ENCODE measurements around the gene SYCE1. TPM values are rescaled to one million over a fixed set of nuclear protein-coding genes. Genes with fewer than 3 reads are reported as not detected.

Gene SYCE1
- total and polyA plus RNA-seq, 2 of the 8 experiments (the other 6 are each of a cell fraction or from before 2014, with no cell fraction given): not detected

DNA sequence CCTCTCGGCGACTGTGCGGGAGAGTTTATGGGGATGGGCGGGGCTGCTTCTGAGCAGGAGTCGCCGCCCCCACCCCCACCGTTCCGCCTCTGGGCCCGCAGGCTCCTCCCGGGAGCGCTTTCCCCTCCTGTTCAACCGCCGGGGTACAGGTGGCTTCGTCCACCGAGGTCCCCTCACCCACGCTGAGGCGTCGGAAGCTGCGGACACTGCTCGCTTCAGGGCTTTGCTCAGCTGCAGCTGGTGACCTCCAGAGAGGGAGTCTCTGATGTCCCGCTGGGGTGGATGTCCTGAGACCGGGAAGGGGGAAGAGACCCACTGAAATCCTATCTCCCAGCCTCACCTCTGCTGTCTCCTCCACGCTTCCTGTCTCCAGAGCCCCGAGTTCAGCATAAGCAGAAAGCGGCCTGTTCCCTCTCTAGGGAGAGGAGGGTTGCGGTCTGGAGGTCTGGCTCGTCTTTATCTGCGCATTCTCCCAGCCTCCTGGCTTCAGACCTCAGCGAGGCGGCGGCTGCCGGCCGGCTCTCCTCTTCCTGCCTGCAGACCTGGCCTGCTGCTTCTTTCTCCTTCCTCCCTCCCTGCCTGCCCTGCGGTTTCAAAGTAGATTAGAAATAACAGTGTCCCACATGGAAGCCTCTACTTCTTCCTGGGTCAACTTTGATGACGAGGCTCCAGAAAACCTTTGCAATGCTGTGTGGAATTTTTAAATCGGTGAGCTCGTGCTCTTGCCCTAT lies 36.4 kb downstream of the SYCE1 start:
- H3K14ac ChIP-seq (ENCODE audit: insufficient read length): no peak overlapping the region
- peaks cover 67 to 85% of the 10 kb centered on the region in 2 experiments for H3K9me3 ChIP-seq (ENCODE audit: insufficient read depth in 2 of 2, low read depth in 1 of 2, low read length in 1 of 2)
- no peak overlapping the region for H4K5ac ChIP-seq (ENCODE audit: insufficient read length, low read depth, low read length)
- no peaks in the 10 kb centered on the region for H4K20me1 ChIP-seq (replicated peaks in 1 of 2; ENCODE audit: control insufficient read depth in 1 of 2, insufficient read depth in 2 of 2, low read length in 2 of 2)
- H3K4ac ChIP-seq (replicated peaks; ENCODE audit: insufficient read length, low read depth, low read length): no peak overlapping the region
- H2BK20ac ChIP-seq (ENCODE audit: low read length): no peak overlapping the region
- H3K79me2 ChIP-seq (ENCODE audit: control insufficient read depth in 1 of 2, insufficient read depth in 2 of 2, low read length in 2 of 2): no peaks in the 10 kb centered on the region
- WGBS, 2 experiments (ENCODE audit: extremely low coverage in 1 of 2, insufficient coverage in 1 of 2, insufficient read length in 1 of 2, insufficient replicate concordance in 2 of 2, low coverage in 1 of 2, low lambda C conversion rate in 2 of 2, missing lambda C conversion rate in 1 of 2): 91% methylated on average over 20 of the region's 37 CpGs; no CpG with 5 or more reads in 1 of the 2 experiments
- H2AFZ ChIP-seq (ENCODE audit: low read length): no peak overlapping the region
- H3K18ac ChIP-seq (ENCODE audit: extremely low read depth, low read length): no peak overlapping the region
- H3K4me2 ChIP-seq (ENCODE audit: insufficient read depth in 1 of 2, low read depth in 2 of 2, low read length in 2 of 2): no peak overlapping the region
- no peak overlapping the region for H3K4me3 ChIP-seq (ENCODE audit: extremely low read depth in 1 of 4, insufficient read depth in 2 of 4, low read depth in 3 of 4, low read length in 4 of 4)
- no peaks in the 10 kb centered on the region for H3K23me2 ChIP-seq (ENCODE audit: low read depth, low read length)
- H2AK5ac ChIP-seq (ENCODE audit: low read depth, low read length): no peak overlapping the region
- ChIA-PET CTCF (ENCODE audit: partially characterized antibody) (interaction anchor here (0.6 to 0.9 kb wide), 2 partner anchors 12 to 475 kb away, joined by 3 read pairs; no protein-coding TSS in a partner anchor), POLR2A (ENCODE audit: partially characterized antibody) (no interaction called here)
- no peak overlapping the region for H2BK15ac ChIP-seq (ENCODE audit: low read length)
- TF ChIP-seq KDM4A (IDR thresholded peaks at IDR 0.05; ENCODE audit: low read depth, low read length, severe bottlenecking) (no peak), TEAD4 (IDR thresholded peaks at IDR 0.05; ENCODE audit: low read depth, low read length) (no peak), NRF1 (IDR thresholded peaks at IDR 0.05; ENCODE audit: low read depth, low read length) (no peak), MAFK (IDR thresholded peaks at IDR 0.05; ENCODE audit: low read depth, low read length) (no peak)
- no peak overlapping the region for H4K91ac ChIP-seq (replicated peaks; ENCODE audit: insufficient read length, low read length)
- H3K79me1 ChIP-seq (ENCODE audit: low read depth, low read length): no peaks in the 10 kb centered on the region
- DNase-seq (ENCODE audit: low read depth in 1 of 2, low spot score in 2 of 2) (no peak), FAIRE-seq (no peak)
- no peak overlapping the region for H3K27ac ChIP-seq (ENCODE audit: low read depth, low read length)
- peaks cover 0 to 3% (median 0%) of the 10 kb centered on the region in 4 experiments; a peak in 1 of 8 replicates for H3K36me3 ChIP-seq (ENCODE audit: control insufficient read depth in 2 of 4, insufficient read depth in 4 of 4, low read length in 3 of 4)
- no peak overlapping the region for H4K8ac ChIP-seq (ENCODE audit: extremely low read depth, insufficient read depth, low read length)
- no peaks in the 10 kb centered on the region for H3K4me1 ChIP-seq (replicated peaks in 1 of 4; ENCODE audit: control insufficient read depth in 3 of 4, insufficient read depth in 4 of 4, low read length in 3 of 4)
- H3K9ac ChIP-seq (replicated peaks in 1 of 4; ENCODE audit: extremely low read depth in 1 of 4, low read depth in 3 of 4, low read length in 3 of 4): no peak overlapping the region
- no peak overlapping the region for H2BK120ac ChIP-seq (replicated peaks; ENCODE audit: low read depth, low read length)
- H3K27me3 ChIP-seq (replicated peaks in 1 of 4; ENCODE audit: control insufficient read depth in 3 of 4, extremely low read depth in 1 of 4, insufficient read depth in 3 of 4, low read length in 3 of 4): no peaks in the 10 kb centered on the region
- H2BK12ac ChIP-seq (ENCODE audit: low read depth, low read length): no peak overlapping the region
- H3K56ac ChIP-seq (replicated peaks; ENCODE audit: insufficient read length, low read depth, low read length): no peak overlapping the region
- H3K23ac ChIP-seq (ENCODE audit: insufficient read length): no peak overlapping the region
- no peak overlapping the region for H2BK5ac ChIP-seq (ENCODE audit: low read depth, low read length)

All from H1 (cell line).